AG10803 (cell line): ENCODE data around the gene COX18.

ENCODE experiments used
- DNase-seq: peaks from one replicate; pipeline ENCODE4 v3.0.0; 2010; ENCODE audit warnings: low read depth
- H3K4me3 ChIP-seq: 2 replicates; pipeline ENCODE4 v1.5.1; 2011; ENCODE audit warnings: mild to moderate bottlenecking, low read length, control low read depth
- CTCF ChIP-seq: conservative IDR thresholded peaks from 2 replicates; pipeline ENCODE4 v1.5.1; 2011; ENCODE audit warnings: mild to moderate bottlenecking, low read length, control low read depth, inconsistent platforms

The COX18 gene

GRCh38 chr4:73028621-73029020, 40.9 kb downstream of the COX18 start:
- no peak for DNase-seq
- TF ChIP-seq CTCF = no peak
- no peak overlapping the region for H3K4me3 ChIP-seq

- H3K4me3 ChIP-seq = no peak overlapping the region
- DNase-seq = peak; percentile 34
- peak; percentile 42 for TF ChIP-seq CTCF
Observed at GRCh38 chr4:73021634-73022033, 47.9 kb downstream of the COX18 start.

- peak; percentile 79 for TF ChIP-seq CTCF
- peak; percentile 51 for DNase-seq
- H3K4me3 ChIP-seq = no peak overlapping the region
Observed at GRCh38 chr4:73019462-73020047, 50.0 kb downstream of the COX18 start.

GRCh38 chr4:73018595-73018994, 50.9 kb downstream of the COX18 start:
- TF ChIP-seq CTCF = no peak
- no peak for DNase-seq
- no peak overlapping the region for H3K4me3 ChIP-seq

GRCh38 chr4:73013310-73013709, 56.2 kb downstream of the COX18 start:
- TF ChIP-seq CTCF = no peak
- DNase-seq = no peak
- H3K4me3 ChIP-seq = no peak overlapping the region

- H3K4me3 ChIP-seq = no peak overlapping the region
- no peak for DNase-seq
- TF ChIP-seq CTCF = no peak
Observed at GRCh38 chr4:73012673-73013072, 56.8 kb downstream of the COX18 start.

- DNase-seq = no peak
- TF ChIP-seq CTCF = no peak
- H3K4me3 ChIP-seq = no peak overlapping the region
Observed at GRCh38 chr4:73011629-73011985, 57.9 kb downstream of the COX18 start.
